HFFc6 (cell line): Measurements from ENCODE around the gene DTNBP1. TPM values are rescaled to one million over a fixed set of nuclear protein-coding genes. Genes with fewer than 3 reads are reported as not detected.
A peak's percentile ranks its signal among the peaks of the same experiment; 100 is the strongest.

Source experiments
- DNase-seq: peaks from one replicate; pipeline ENCODE4 v3.0.0-alpha.2; 2018
- H3K27ac Mint-ChIP-seq: 2 replicates; pipeline ENCODE4 v1.8.0; 2020; ENCODE audit warnings: mild to moderate bottlenecking, mixed read lengths
- H3K27me3 Mint-ChIP-seq: 2 replicates; pipeline ENCODE4 v1.8.0; 2021; ENCODE audit warnings: mild to moderate bottlenecking, moderate library complexity, mixed read lengths; ENCODE audit not compliant: insufficient read depth
- H3K36me3 Mint-ChIP-seq: 2 replicates; pipeline ENCODE4 v1.8.0; 2021; ENCODE audit warnings: low read depth, mixed read lengths
- H3K4me1 Mint-ChIP-seq: 2 replicates; pipeline ENCODE4 v1.8.0; 2020; ENCODE audit warnings: low read depth, mixed read lengths
- H3K4me3 Mint-ChIP-seq: 2 replicates; pipeline ENCODE4 v1.8.0; 2020; ENCODE audit warnings: mild to moderate bottlenecking, moderate library complexity, mixed read lengths
- H3K9me3 Mint-ChIP-seq: 2 replicates; pipeline ENCODE4 v1.8.0; 2020; ENCODE audit warnings: mild to moderate bottlenecking, mixed read lengths
- total RNA-seq, 6 experiments: library from RNA; stranded (reverse); fragmentation: NEBNext Ultra II Directional; extraction: Animal tissue kit (Norgen Biotek cat#: 25700); gene quantifications; 2 replicates in 1 of 6; 3 replicates in 5 of 6; pipeline ENCODE4 v1.2.3, GENCODE V29; 2021
- TF ChIP-seq, protein P1 (sequence below): fragments of 200-600 bp; sonication (generic); IDR thresholded peaks from 2 replicates; pipeline ENCODE4 v1.5.0; 2021; ENCODE audit warnings: antibody characterized with exemption, mild to moderate bottlenecking

DTNBP1 gene
- total RNA-seq, 6 experiments from 2014 or later: 10.4 to 15.3 (median 13.9) TPM

DNA sequence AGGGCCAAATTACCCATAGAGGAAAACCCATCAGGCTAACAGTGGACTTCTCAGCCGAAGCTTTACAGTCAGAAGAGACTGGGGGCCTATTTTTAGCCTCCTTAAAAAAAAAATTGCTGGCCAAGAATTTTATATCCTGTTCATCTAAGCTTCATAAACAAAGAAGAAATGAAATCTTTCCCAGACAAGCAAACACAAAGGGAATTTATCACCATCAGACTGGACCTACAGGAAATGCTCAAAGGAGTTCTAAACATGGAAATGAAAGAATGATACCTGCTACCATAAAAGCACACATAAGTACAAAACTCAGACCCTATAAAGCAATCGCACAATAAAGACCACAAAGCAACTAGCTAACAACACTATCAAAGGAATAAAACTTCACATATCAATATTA is 19.3 kb downstream of the DTNBP1 start:
- Mint-ChIP-seq H3K27ac (no peak overlapping the region; the same call in 1 of the 2 replicates), H3K4me3 (no peak overlapping the region), H3K36me3 (peaks cover 43% of the 10 kb centered on the region), H3K4me1 (no peaks in the 10 kb centered on the region), H3K9me3 (peaks cover 9% of the 10 kb centered on the region), H3K27me3 (no peaks in the 10 kb centered on the region; the same call in 1 of the 2 replicates)
- TF ChIP-seq, protein P1, sequence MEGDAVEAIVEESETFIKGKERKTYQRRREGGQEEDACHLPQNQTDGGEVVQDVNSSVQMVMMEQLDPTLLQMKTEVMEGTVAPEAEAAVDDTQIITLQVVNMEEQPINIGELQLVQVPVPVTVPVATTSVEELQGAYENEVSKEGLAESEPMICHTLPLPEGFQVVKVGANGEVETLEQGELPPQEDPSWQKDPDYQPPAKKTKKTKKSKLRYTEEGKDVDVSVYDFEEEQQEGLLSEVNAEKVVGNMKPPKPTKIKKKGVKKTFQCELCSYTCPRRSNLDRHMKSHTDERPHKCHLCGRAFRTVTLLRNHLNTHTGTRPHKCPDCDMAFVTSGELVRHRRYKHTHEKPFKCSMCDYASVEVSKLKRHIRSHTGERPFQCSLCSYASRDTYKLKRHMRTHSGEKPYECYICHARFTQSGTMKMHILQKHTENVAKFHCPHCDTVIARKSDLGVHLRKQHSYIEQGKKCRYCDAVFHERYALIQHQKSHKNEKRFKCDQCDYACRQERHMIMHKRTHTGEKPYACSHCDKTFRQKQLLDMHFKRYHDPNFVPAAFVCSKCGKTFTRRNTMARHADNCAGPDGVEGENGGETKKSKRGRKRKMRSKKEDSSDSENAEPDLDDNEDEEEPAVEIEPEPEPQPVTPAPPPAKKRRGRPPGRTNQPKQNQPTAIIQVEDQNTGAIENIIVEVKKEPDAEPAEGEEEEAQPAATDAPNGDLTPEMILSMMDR: no peak
- no peak for DNase-seq

DNA sequence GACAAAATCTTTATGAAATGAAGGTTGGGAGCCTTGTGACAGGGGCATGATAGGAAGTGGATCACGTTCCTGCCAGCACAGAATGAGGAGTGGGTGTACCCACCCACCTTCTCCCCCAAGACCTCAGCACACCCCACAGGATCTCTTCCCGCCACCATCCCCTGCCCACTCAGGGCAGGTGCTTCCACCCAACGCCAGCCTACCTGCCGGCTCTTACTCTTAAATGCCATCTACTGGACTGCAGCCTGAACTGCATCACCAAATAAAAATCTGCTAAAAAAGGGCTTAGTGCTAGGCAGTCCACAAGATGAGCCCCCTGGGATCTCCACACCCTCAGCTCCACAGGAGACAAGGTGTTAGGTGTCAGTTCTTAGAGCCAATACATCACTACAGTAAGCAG is 20.6 kb downstream of the DTNBP1 start:
- H3K27ac Mint-ChIP-seq: no peak overlapping the region
- no peaks in the 10 kb centered on the region; the same call in 1 of the 2 replicates for H3K27me3 Mint-ChIP-seq
- TF ChIP-seq, protein P1: peak; percentile 63
- peaks cover 38% of the 10 kb centered on the region for H3K36me3 Mint-ChIP-seq
- H3K4me1 Mint-ChIP-seq: no peaks in the 10 kb centered on the region
- peaks cover 9% of the 10 kb centered on the region for H3K9me3 Mint-ChIP-seq
- no peak for DNase-seq
- H3K4me3 Mint-ChIP-seq: no peak overlapping the region

DNA sequence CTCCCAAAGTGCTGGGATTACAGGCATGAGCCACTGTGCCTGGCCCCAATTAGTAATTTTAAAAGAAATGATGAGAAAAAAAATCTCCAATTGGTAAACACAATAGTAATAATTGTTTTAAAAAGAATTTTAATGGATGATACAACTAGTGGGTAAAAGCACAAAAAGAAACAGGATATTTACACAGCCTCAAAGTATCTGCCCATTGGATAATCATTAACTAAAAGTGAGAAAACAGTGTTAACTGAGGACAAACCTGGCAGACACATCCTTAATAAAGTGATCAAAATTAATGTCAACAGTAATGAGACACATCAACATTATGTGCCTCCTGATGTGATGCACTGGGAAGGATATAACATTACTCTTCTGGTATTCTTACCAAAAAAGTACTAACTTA is 24.5 kb downstream of the DTNBP1 start:
- H3K4me1 Mint-ChIP-seq: peaks cover 7% of the 10 kb centered on the region; the same call in 1 of the 2 replicates
- DNase-seq: no peak
- no peak overlapping the region for H3K27ac Mint-ChIP-seq
- H3K4me3 Mint-ChIP-seq: no peak overlapping the region
- H3K27me3 Mint-ChIP-seq: no peaks in the 10 kb centered on the region
- H3K36me3 Mint-ChIP-seq: peaks cover 26% of the 10 kb centered on the region
- TF ChIP-seq, protein P1: no peak
- H3K9me3 Mint-ChIP-seq: peaks cover 3% of the 10 kb centered on the region

DNA sequence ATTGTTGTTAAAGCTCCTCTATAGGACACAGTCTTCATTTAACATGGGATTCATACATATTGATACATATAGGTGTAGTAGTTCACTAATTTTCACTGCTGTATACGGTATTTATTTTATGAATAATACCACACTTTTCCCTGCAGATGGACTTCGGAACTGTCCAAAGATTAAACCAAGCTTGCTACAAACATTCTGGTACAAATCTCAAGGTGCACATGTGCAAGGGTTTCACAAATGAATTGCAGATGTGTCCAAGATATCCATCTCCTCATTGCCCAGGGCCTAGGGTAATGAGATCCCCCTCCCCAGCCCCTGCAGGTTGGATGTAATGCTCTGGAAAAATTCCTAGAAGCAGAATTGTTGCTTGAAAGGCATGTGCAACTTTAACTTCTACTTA is 31.4 kb downstream of the DTNBP1 start:
- no peak for DNase-seq
- TF ChIP-seq, protein P1: no peak
- Mint-ChIP-seq H3K9me3 (no peaks in the 10 kb centered on the region), H3K4me3 (no peak overlapping the region), H3K27ac (no peak overlapping the region), H3K4me1 (peaks cover 36% of the 10 kb centered on the region), H3K36me3 (peaks cover 5% of the 10 kb centered on the region; the same call in 1 of the 2 replicates), H3K27me3 (no peaks in the 10 kb centered on the region)

DNA sequence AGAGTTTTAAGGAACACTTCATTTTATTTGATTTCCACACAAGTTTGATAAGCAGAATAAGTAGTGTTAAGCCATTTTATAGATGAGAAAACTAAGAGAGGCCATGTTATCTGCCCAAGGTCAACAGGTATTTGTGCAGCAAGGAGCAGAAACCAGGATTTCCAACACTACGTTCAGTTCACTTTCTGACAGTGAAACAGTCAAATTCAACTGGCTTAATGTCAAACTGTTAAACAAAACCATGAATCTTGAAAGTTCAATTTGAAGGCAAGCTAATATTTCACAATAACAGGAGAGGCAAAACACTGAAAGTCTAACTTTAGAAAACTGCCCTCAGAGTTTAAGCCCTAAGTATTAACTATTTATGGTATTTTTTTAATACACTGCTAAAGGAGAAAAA is 32.6 kb downstream of the DTNBP1 start:
- TF ChIP-seq, protein P1: no peak
- Mint-ChIP-seq H3K9me3 (no peaks in the 10 kb centered on the region), H3K36me3 (peaks cover 5% of the 10 kb centered on the region; the same call in 1 of the 2 replicates), H3K4me1 (peaks cover 36% of the 10 kb centered on the region), H3K27me3 (no peaks in the 10 kb centered on the region), H3K27ac (no peak overlapping the region), H3K4me3 (no peak overlapping the region)
- no peak for DNase-seq

DNA sequence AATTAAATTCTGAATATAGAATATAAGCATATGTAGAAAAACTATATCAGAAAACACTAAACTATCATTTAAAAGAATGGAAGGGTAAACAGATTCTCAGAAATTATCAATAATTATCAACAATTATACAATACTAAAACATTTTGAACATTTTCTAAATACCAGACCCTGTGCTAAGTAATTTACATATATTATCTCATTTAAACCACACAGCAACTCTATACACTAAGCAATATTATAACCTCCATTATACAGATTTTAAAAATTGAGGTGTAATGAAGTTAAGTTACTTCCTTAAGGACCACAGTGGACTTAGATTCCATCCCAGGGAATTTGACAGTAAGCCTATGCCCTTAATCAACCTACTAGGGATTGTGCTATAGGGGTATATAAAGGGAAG is 33.3 kb downstream of the DTNBP1 start:
- no peak for DNase-seq
- TF ChIP-seq, protein P1: no peak
- H3K9me3 Mint-ChIP-seq: no peaks in the 10 kb centered on the region
- H3K4me3 Mint-ChIP-seq: no peak overlapping the region
- no peaks in the 10 kb centered on the region for H3K27me3 Mint-ChIP-seq
- peaks cover under 1% of the 10 kb centered on the region; the same call in 1 of the 2 replicates for H3K36me3 Mint-ChIP-seq
- H3K4me1 Mint-ChIP-seq: peaks cover 36% of the 10 kb centered on the region
- H3K27ac Mint-ChIP-seq: no peak overlapping the region
